GM23338 (cell line): Measurements from ENCODE around the gene CLASP2. TPM values are rescaled to one million over a fixed set of nuclear protein-coding genes. Genes with fewer than 3 reads are reported as not detected.

Experiments used
- ATAC-seq: fragments of 200-7000 bp; cut with Tn5 transposase; 3 replicates; pipeline ENCODE4 v1.9.1; 2020
- DNase-seq: peaks from one replicate; pipeline ENCODE4 v3.0.0-alpha.2; 2015; ENCODE audit warnings: low spot score
- H2AFZ ChIP-seq: fragments of 200-600 bp; sonication (generic); 2 replicates; pipeline ENCODE4 v1.8.0; 2016; ENCODE audit warnings: antibody characterized with exemption, mild to moderate bottlenecking, moderate library complexity
- H3F3A ChIP-seq: fragments of 200-600 bp; sonication (generic); replicated peaks from 2 replicates; pipeline ENCODE4 v1.8.0; 2017; ENCODE audit warnings: antibody characterized with exemption, mixed run types, low read depth
- H3K27ac ChIP-seq: fragments of 200-600 bp; sonication (generic); 2 replicates; pipeline ENCODE4 v1.6.1; 2016; ENCODE audit warnings: low read depth
- H3K27me3 ChIP-seq: fragments of 200-600 bp; sonication (generic); 2 replicates; pipeline ENCODE4 v1.8.0; 2016; ENCODE audit warnings: mild to moderate bottlenecking, mixed run types, moderate library complexity; ENCODE audit not compliant: insufficient read depth
- H3K36me3 ChIP-seq: fragments of 200-600 bp; sonication (generic); 2 replicates; pipeline ENCODE4 v1.8.0; 2016; ENCODE audit warnings: mild to moderate bottlenecking; ENCODE audit not compliant: insufficient read depth
- H3K4me1 ChIP-seq: fragments of 200-600 bp; sonication (generic); 2 replicates; pipeline ENCODE4 v1.8.0; 2016; ENCODE audit warnings: mild to moderate bottlenecking, moderate library complexity; ENCODE audit not compliant: insufficient read depth
- H3K4me2 ChIP-seq: fragments of 200-600 bp; sonication (generic); 2 replicates; pipeline ENCODE4 v1.7.1; 2017; ENCODE audit warnings: mixed run types
- H3K4me3 ChIP-seq: fragments of 200-600 bp; sonication (generic); 2 replicates; pipeline ENCODE4 v1.6.1; 2016; ENCODE audit warnings: mixed run types
- H3K79me2 ChIP-seq: fragments of 200-600 bp; sonication (generic); replicated peaks from 2 replicates; pipeline ENCODE4 v1.8.0; 2017; ENCODE audit warnings: mild to moderate bottlenecking; ENCODE audit not compliant: insufficient read depth
- H3K9me2 ChIP-seq: fragments of 200-600 bp; sonication (generic); 2 replicates; pipeline ENCODE4 v1.8.0; 2017; ENCODE audit not compliant: insufficient read depth
- H4K20me1 ChIP-seq: fragments of 200-600 bp; sonication (generic); replicated peaks from 2 replicates; pipeline ENCODE4 v1.8.0; 2017; ENCODE audit warnings: mild to moderate bottlenecking; ENCODE audit not compliant: insufficient read depth
- H3K27ac Mint-ChIP-seq: 2 replicates; pipeline ENCODE4 v1.8.0; 2020; ENCODE audit warnings: inconsistent platforms, mild to moderate bottlenecking, moderate library complexity, mixed read lengths
- H3K27me3 Mint-ChIP-seq: 3 replicates; pipeline ENCODE4 v1.8.0; 2022; ENCODE audit warnings: low read depth, mild to moderate bottlenecking, moderate library complexity, mixed read lengths, inconsistent platforms; ENCODE audit not compliant: insufficient read depth, poor library complexity
- H3K36me3 Mint-ChIP-seq: 3 replicates; pipeline ENCODE4 v1.8.0; 2021; ENCODE audit warnings: low read depth, mild to moderate bottlenecking, inconsistent platforms, moderate library complexity, mixed read lengths
- H3K4me1 Mint-ChIP-seq: 3 replicates; pipeline ENCODE4 v1.8.0; 2020; ENCODE audit warnings: mild to moderate bottlenecking, inconsistent platforms, mixed read lengths
- H3K4me3 Mint-ChIP-seq: 3 replicates; pipeline ENCODE4 v1.8.0; 2021; ENCODE audit warnings: moderate library complexity, mild to moderate bottlenecking, inconsistent platforms, mixed read lengths
- H3K9me3 Mint-ChIP-seq: 3 replicates; pipeline ENCODE4 v1.8.0; 2020; ENCODE audit warnings: moderate library complexity, mild to moderate bottlenecking, inconsistent platforms, mixed read lengths
- CREB1 ChIP-seq: fragments of 250-450 bp; sonication (Bioruptor Pico); IDR thresholded peaks from 2 replicates; pipeline ENCODE4 v1.5.0; 2020; ENCODE audit warnings: low read depth, mild to moderate bottlenecking, moderate library complexity
- EZH2phosphoT487 ChIP-seq: fragments of 200-600 bp; sonication (generic); IDR thresholded peaks from one replicate; pipeline ENCODE4 v1.8.1; 2018; ENCODE audit warnings: antibody characterized with exemption; ENCODE audit not compliant: unreplicated experiment
- JUNB ChIP-seq: IDR thresholded peaks from one replicate; pipeline ENCODE4 v1.6.1; 2016; ENCODE audit warnings: antibody characterized with exemption; ENCODE audit not compliant: unreplicated experiment
- POLR2AphosphoS5 ChIP-seq: IDR thresholded peaks from 2 replicates; pipeline ENCODE4 v1.6.1; 2016; ENCODE audit warnings: antibody characterized with exemption, low read depth
- STAT1 ChIP-seq: IDR thresholded peaks from one replicate; pipeline ENCODE4 v1.6.1; 2016; ENCODE audit warnings: antibody characterized with exemption; ENCODE audit not compliant: unreplicated experiment
- ZNF114 ChIP-seq: fragments of 250-450 bp; sonication (Bioruptor Pico); IDR thresholded peaks from 2 replicates; pipeline ENCODE4 v1.5.0; 2020; ENCODE audit warnings: mild to moderate bottlenecking, moderate library complexity
- ZNF331 ChIP-seq: fragments of 250-450 bp; sonication (Bioruptor Pico); IDR thresholded peaks from 2 replicates; pipeline ENCODE4 v1.5.0; 2020; ENCODE audit warnings: low read depth, mild to moderate bottlenecking, moderate library complexity
- polyA plus RNA-seq: library from polyadenylated mRNA; unstranded; fragments of >200 nt; fragmentation: Nextera tagmentation; extraction: Ambion mirVana; gene quantifications from 2 replicates; pipeline ENCODE4 v1.2.1, GENCODE V29; 2016
- total RNA-seq: library from RNA; depleted of rRNA; stranded (reverse); fragments of >200 nt; shearing (Covaris generic); gene quantifications from 2 replicates; pipeline ENCODE4 v1.2.3, GENCODE V29; 2014
- TF ChIP-seq, protein P1 (sequence below): fragments of 250-450 bp; sonication (Bioruptor Pico); IDR thresholded peaks from 2 replicates; pipeline ENCODE4 v1.5.0; 2020; ENCODE audit warnings: mild to moderate bottlenecking, moderate library complexity
- TF ChIP-seq, protein P2 (sequence below): IDR thresholded peaks from 2 replicates; pipeline ENCODE4 v1.6.1; 2016; ENCODE audit warnings: antibody characterized with exemption
- TF ChIP-seq, protein P3 (sequence below): IDR thresholded peaks from one replicate; pipeline ENCODE4 v1.6.1; 2018; ENCODE audit warnings: antibody characterized with exemption; ENCODE audit not compliant: unreplicated experiment

The CLASP2 gene
- total and polyA plus RNA-seq, 2 experiments from 2014 or later: 12.8 to 74.6 TPM

DNA sequence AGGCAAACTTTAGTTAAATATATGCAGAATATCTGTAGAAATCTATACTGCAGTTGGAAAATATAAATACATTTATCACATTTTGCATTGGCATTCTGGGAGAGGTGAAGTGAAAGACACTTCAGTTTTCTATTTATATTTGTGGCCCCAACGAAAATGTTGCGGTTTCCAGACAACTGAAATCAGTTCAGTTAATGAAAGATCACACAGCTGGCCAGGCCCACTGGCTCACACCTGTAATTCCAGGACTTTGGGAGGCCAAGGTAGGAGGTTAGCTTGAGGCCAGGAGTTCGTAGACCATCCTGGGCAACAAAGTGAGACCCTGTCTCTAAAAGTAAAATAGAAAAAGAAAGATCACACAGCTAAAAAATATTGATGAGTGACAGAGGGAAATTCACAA lies 11.9 kb upstream of the CLASP2 start:
- Mint-ChIP-seq H3K9me3 (peaks cover 21% of the 10 kb centered on the region), H3K27ac (no peak overlapping the region), H3K36me3 (peaks cover 11% of the 10 kb centered on the region; the same call in 1 of the 3 replicates), H3K4me1 (no peaks in the 10 kb centered on the region), H3K27me3 (peaks cover 4% of the 10 kb centered on the region), H3K4me3 (no peak overlapping the region)
- TF ChIP-seq STAT1 (no peak), ZNF114 (CRISPR knock-in tag) (no peak), CREB1 (CRISPR knock-in tag) (no peak), EZH2phosphoT487 (no peak), POLR2AphosphoS5 (no peak), JUNB (no peak), ZNF331 (no peak)
- TF ChIP-seq, protein P1, sequence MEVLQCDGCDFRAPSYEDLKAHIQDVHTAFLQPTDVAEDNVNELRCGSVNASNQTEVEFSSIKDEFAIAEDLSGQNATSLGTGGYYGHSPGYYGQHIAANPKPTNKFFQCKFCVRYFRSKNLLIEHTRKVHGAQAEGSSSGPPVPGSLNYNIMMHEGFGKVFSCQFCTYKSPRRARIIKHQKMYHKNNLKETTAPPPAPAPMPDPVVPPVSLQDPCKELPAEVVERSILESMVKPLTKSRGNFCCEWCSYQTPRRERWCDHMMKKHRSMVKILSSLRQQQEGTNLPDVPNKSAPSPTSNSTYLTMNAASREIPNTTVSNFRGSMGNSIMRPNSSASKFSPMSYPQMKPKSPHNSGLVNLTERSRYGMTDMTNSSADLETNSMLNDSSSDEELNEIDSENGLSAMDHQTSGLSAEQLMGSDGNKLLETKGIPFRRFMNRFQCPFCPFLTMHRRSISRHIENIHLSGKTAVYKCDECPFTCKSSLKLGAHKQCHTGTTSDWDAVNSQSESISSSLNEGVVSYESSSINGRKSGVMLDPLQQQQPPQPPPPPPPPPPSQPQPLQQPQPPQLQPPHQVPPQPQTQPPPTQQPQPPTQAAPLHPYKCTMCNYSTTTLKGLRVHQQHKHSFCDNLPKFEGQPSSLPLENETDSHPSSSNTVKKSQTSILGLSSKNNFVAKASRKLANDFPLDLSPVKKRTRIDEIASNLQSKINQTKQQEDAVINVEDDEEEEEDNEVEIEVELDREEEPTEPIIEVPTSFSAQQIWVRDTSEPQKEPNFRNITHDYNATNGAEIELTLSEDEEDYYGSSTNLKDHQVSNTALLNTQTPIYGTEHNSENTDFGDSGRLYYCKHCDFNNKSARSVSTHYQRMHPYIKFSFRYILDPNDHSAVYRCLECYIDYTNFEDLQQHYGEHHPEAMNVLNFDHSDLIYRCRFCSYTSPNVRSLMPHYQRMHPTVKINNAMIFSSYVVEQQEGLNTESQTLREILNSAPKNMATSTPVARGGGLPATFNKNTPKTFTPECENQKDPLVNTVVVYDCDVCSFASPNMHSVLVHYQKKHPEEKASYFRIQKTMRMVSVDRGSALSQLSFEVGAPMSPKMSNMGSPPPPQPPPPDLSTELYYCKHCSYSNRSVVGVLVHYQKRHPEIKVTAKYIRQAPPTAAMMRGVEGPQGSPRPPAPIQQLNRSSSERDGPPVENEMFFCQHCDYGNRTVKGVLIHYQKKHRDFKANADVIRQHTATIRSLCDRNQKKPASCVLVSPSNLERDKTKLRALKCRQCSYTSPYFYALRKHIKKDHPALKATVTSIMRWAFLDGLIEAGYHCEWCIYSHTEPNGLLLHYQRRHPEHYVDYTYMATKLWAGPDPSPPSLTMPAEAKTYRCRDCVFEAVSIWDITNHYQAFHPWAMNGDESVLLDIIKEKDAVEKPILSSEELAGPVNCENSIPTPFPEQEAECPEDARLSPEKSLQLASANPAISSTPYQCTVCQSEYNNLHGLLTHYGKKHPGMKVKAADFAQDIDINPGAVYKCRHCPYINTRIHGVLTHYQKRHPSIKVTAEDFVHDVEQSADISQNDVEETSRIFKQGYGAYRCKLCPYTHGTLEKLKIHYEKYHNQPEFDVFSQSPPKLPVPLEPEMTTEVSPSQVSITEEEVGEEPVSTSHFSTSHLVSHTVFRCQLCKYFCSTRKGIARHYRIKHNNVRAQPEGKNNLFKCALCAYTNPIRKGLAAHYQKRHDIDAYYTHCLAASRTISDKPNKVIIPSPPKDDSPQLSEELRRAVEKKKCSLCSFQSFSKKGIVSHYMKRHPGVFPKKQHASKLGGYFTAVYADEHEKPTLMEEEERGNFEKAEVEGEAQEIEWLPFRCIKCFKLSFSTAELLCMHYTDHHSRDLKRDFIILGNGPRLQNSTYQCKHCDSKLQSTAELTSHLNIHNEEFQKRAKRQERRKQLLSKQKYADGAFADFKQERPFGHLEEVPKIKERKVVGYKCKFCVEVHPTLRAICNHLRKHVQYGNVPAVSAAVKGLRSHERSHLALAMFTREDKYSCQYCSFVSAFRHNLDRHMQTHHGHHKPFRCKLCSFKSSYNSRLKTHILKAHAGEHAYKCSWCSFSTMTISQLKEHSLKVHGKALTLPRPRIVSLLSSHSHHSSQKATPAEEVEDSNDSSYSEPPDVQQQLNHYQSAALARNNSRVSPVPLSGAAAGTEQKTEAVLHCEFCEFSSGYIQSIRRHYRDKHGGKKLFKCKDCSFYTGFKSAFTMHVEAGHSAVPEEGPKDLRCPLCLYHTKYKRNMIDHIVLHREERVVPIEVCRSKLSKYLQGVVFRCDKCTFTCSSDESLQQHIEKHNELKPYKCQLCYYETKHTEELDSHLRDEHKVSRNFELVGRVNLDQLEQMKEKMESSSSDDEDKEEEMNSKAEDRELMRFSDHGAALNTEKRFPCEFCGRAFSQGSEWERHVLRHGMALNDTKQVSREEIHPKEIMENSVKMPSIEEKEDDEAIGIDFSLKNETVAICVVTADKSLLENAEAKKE (CRISPR knock-in tag): no peak
- TF ChIP-seq, protein P2, sequence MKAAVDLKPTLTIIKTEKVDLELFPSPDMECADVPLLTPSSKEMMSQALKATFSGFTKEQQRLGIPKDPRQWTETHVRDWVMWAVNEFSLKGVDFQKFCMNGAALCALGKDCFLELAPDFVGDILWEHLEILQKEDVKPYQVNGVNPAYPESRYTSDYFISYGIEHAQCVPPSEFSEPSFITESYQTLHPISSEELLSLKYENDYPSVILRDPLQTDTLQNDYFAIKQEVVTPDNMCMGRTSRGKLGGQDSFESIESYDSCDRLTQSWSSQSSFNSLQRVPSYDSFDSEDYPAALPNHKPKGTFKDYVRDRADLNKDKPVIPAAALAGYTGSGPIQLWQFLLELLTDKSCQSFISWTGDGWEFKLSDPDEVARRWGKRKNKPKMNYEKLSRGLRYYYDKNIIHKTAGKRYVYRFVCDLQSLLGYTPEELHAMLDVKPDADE: no peak
- TF ChIP-seq, protein P3, sequence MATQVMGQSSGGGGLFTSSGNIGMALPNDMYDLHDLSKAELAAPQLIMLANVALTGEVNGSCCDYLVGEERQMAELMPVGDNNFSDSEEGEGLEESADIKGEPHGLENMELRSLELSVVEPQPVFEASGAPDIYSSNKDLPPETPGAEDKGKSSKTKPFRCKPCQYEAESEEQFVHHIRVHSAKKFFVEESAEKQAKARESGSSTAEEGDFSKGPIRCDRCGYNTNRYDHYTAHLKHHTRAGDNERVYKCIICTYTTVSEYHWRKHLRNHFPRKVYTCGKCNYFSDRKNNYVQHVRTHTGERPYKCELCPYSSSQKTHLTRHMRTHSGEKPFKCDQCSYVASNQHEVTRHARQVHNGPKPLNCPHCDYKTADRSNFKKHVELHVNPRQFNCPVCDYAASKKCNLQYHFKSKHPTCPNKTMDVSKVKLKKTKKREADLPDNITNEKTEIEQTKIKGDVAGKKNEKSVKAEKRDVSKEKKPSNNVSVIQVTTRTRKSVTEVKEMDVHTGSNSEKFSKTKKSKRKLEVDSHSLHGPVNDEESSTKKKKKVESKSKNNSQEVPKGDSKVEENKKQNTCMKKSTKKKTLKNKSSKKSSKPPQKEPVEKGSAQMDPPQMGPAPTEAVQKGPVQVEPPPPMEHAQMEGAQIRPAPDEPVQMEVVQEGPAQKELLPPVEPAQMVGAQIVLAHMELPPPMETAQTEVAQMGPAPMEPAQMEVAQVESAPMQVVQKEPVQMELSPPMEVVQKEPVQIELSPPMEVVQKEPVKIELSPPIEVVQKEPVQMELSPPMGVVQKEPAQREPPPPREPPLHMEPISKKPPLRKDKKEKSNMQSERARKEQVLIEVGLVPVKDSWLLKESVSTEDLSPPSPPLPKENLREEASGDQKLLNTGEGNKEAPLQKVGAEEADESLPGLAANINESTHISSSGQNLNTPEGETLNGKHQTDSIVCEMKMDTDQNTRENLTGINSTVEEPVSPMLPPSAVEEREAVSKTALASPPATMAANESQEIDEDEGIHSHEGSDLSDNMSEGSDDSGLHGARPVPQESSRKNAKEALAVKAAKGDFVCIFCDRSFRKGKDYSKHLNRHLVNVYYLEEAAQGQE: no peak
- 0 out of 2 replicates have a peak, but pooled peaks cover 6% of the 10 kb centered on the region for H3K9me2 ChIP-seq
- no peaks in the 10 kb centered on the region for H3F3A ChIP-seq
- no peak overlapping the region for H3K27ac ChIP-seq
- H3K4me1 ChIP-seq: no peaks in the 10 kb centered on the region
- no peaks in the 10 kb centered on the region for H3K27me3 ChIP-seq
- H3K36me3 ChIP-seq: peaks cover 9% of the 10 kb centered on the region
- no peaks in the 10 kb centered on the region for H4K20me1 ChIP-seq
- no peak overlapping the region for H2AFZ ChIP-seq
- H3K79me2 ChIP-seq: no peaks in the 10 kb centered on the region
- no peak for ATAC-seq
- no peak overlapping the region for H3K4me3 ChIP-seq
- DNase-seq: no peak
- no peak overlapping the region for H3K4me2 ChIP-seq
